Measurements from ENCODE around the gene FAM83G. TPM values are rescaled to one million over a fixed set of nuclear protein-coding genes. Genes with fewer than 3 reads are reported as not detected.

Gene FAM83G
- total RNA-seq, 4 donors from 2014 or later: 44.3 to 157 (median 71.3) TPM

DNA sequence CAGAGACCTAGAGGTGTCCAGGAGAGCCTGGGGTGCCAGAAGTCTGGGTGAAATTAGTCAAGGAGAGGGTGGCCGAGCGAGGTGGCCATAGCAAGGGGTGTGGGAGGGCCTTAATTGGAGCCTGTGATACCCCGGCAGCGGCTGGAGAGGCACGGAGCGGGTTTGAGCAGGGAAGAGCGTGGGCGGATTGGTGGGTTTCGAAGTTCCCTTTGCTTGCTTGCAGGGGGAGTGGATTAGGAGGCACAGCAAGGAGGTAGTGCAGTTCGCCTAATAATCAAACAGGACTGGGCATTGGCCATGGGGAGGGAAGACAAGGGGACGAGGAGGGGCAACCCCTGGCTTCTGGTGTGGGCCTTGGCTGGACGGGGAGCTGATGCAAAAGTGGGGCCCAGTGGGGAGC lies 5.4 kb upstream of the FAM83G start:
- Histone ChIP-seq H3K27me3 (no peaks in the 10 kb centered on the region), H3K4me1 (peaks cover 13 to 48% (median 17%) of the 10 kb centered on the region in 3 donors), H3K4me3 (no peak overlapping the region), H3K36me3 (no peaks in the 10 kb centered on the region), H3K27ac (peak overlapping the region in 3 of 4 donors; percentile 65 to 84 (median 84)), H3K9me3 (no peaks in the 10 kb centered on the region)
- no peak for DNase-seq
- TF ChIP-seq, protein P1, sequence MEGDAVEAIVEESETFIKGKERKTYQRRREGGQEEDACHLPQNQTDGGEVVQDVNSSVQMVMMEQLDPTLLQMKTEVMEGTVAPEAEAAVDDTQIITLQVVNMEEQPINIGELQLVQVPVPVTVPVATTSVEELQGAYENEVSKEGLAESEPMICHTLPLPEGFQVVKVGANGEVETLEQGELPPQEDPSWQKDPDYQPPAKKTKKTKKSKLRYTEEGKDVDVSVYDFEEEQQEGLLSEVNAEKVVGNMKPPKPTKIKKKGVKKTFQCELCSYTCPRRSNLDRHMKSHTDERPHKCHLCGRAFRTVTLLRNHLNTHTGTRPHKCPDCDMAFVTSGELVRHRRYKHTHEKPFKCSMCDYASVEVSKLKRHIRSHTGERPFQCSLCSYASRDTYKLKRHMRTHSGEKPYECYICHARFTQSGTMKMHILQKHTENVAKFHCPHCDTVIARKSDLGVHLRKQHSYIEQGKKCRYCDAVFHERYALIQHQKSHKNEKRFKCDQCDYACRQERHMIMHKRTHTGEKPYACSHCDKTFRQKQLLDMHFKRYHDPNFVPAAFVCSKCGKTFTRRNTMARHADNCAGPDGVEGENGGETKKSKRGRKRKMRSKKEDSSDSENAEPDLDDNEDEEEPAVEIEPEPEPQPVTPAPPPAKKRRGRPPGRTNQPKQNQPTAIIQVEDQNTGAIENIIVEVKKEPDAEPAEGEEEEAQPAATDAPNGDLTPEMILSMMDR (IDR thresholded peaks at IDR 0.05): no peak
- TF ChIP-seq POLR2A (IDR thresholded peaks at IDR 0.05): no peak
- intact Hi-C loops (cut with DNase I): no loop called here
- 91 to 94% methylated on average over 11 to 12 of the region's 12 CpGs for WGBS, 2 donors

GRCh38 chr17:19006698-19007097 lies 2.1 kb upstream of the FAM83G start:
- H3K4me1 ChIP-seq: peaks cover 11 to 51% (median 14%) of the 10 kb centered on the region in 3 donors
- H3K27me3 ChIP-seq: no peaks in the 10 kb centered on the region
- H3K27ac ChIP-seq: no peak overlapping the region
- no peak overlapping the region for H3K4me3 ChIP-seq
- DNase-seq: no peak
- TF ChIP-seq, protein P1 (IDR thresholded peaks at IDR 0.05): no peak
- no peak for TF ChIP-seq POLR2A (IDR thresholded peaks at IDR 0.05)
- intact Hi-C loops (cut with DNase I): no loop called here
- no peaks in the 10 kb centered on the region for H3K9me3 ChIP-seq
- no peaks in the 10 kb centered on the region for H3K36me3 ChIP-seq

- no peaks in the 10 kb centered on the region for H3K36me3 ChIP-seq
- DNase-seq: no peak
- no peak overlapping the region for H3K4me3 ChIP-seq
- peaks cover 8 to 51% (median 12%) of the 10 kb centered on the region in 3 donors for H3K4me1 ChIP-seq
- intact Hi-C loops (cut with DNase I): no loop called here
- no peaks in the 10 kb centered on the region for H3K27me3 ChIP-seq
- TF ChIP-seq, protein P1 (IDR thresholded peaks at IDR 0.05): no peak
- TF ChIP-seq POLR2A (IDR thresholded peaks at IDR 0.05): no peak
- H3K9me3 ChIP-seq: no peaks in the 10 kb centered on the region
- WGBS, 2 donors: 72 to 91% methylated on average over 4 of the region's 4 CpGs
- peak overlapping the region in 1 of 4 donors; percentile 95 for H3K27ac ChIP-seq
Observed at GRCh38 chr17:19005789-19006430, 1.3 kb upstream of the FAM83G start.

DNA sequence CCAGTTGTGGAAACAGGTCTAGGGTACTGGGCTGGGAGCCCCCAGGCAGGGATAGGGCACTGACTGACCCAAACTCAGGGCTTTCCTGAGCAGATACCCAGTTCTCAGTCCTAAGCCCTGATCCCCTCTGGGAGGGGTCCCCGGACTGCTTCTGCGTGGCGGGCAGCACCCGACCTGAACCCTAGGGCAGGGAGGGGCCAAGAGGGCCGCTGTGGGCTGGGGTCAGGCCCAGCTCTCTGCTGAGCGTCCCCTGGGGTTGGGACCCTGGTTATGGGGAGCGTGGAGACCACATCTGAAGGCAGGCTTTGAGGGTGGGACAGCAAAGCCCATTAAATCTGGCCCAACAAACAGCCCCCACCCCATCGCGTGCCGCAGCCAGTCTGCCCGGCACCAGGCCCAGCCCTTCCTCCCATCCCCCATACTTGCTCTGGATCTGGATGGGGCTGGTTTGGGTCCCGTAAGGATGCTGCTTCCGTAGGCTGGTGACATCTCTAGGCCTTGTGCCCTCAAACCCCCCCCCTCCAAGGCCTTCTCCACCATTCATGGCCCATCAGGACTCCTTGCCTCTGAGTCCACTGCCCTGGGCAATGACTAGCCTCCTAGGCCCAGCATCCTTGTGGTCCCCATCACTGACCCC lies 691 bp upstream of the FAM83G start:
- Histone ChIP-seq H3K4me1 (peaks cover 8 to 51% (median 12%) of the 10 kb centered on the region in 3 donors), H3K9me3 (no peaks in the 10 kb centered on the region), H3K36me3 (no peaks in the 10 kb centered on the region), H3K27me3 (no peaks in the 10 kb centered on the region), H3K27ac (peak overlapping the region; percentile 89 to 96 (median 94)), H3K4me3 (peak overlapping the region; percentile 63 to 73 (median 66))
- DNase-seq: no peak
- no peak for TF ChIP-seq POLR2A (IDR thresholded peaks at IDR 0.05)
- TF ChIP-seq, protein P1 (IDR thresholded peaks at IDR 0.05): no peak
- WGBS, 2 donors: 73 to 80% methylated on average over 1 to 6 of the region's 13 CpGs
- intact Hi-C loops (cut with DNase I): no loop called here
